Measurements from ENCODE around the gene PGD. TPM values are rescaled to one million over a fixed set of nuclear protein-coding genes. Genes with fewer than 3 reads are reported as not detected.

The PGD gene
- total RNA-seq, 1 donor from 2014 or later: 207 TPM

- no peaks in the 10 kb centered on the region for H3K9me3 Mint-ChIP-seq
- peaks cover 33% of the 10 kb centered on the region for H3K36me3 Mint-ChIP-seq
- DNase-seq (ENCODE audit: low spot score): no peak
- Histone ChIP-seq H3K36me3 (no peaks in the 10 kb centered on the region), H3K79me2 (ENCODE audit: low read depth) (no peaks in the 10 kb centered on the region), H4K20me1 (ENCODE audit: low read depth) (no peaks in the 10 kb centered on the region), H3F3A (ENCODE audit: low read depth) (no peaks in the 10 kb centered on the region), H3K4me1 (no peaks in the 10 kb centered on the region), H3K27me3 (no peaks in the 10 kb centered on the region), H3K9me3 (ENCODE audit: low read depth) (no peaks in the 10 kb centered on the region), H3K27ac (no peak overlapping the region), H3K9ac (no peak overlapping the region), H2AFZ (replicated peaks) (no peak overlapping the region), H3K4me2 (no peak overlapping the region), H3K4me3 (no peak overlapping the region)
- no peaks in the 10 kb centered on the region for H3K4me1 Mint-ChIP-seq
- no peak for TF ChIP-seq EZH2phosphoT487 (IDR thresholded peaks at IDR 0.05)
- TF ChIP-seq EZH2 (IDR thresholded peaks at IDR 0.05): no peak
- TF ChIP-seq CTCF (IDR thresholded peaks at IDR 0.05): no peak
- no peak overlapping the region for H3K27ac Mint-ChIP-seq
- H3K27me3 Mint-ChIP-seq (ENCODE audit: insufficient read depth, low read depth): peaks cover 10% of the 10 kb centered on the region
- H3K4me3 Mint-ChIP-seq: no peak overlapping the region
These were observed 38.8 kb upstream of the PGD start for GRCh38 chr1:10360045-10360444.

- H3K9ac ChIP-seq: no peak overlapping the region
- no peaks in the 10 kb centered on the region for H3K4me1 ChIP-seq
- H3K36me3 ChIP-seq: no peaks in the 10 kb centered on the region
- TF ChIP-seq EZH2 (IDR thresholded peaks at IDR 0.05) (no peak), CTCF (IDR thresholded peaks at IDR 0.05) (no peak), EZH2phosphoT487 (IDR thresholded peaks at IDR 0.05) (no peak)
- no peaks in the 10 kb centered on the region for H3K4me1 Mint-ChIP-seq
- no peaks in the 10 kb centered on the region for H3K9me3 ChIP-seq (ENCODE audit: low read depth)
- peaks cover 37% of the 10 kb centered on the region for H3K36me3 Mint-ChIP-seq
- no peak overlapping the region for H3K4me3 ChIP-seq
- no peaks in the 10 kb centered on the region for H3F3A ChIP-seq (ENCODE audit: low read depth)
- no peak overlapping the region for H3K4me3 Mint-ChIP-seq
- H2AFZ ChIP-seq (replicated peaks): no peak overlapping the region
- no peaks in the 10 kb centered on the region for H3K79me2 ChIP-seq (ENCODE audit: low read depth)
- no peak overlapping the region for H3K27ac ChIP-seq
- no peak overlapping the region for H3K4me2 ChIP-seq
- H4K20me1 ChIP-seq (ENCODE audit: low read depth): no peaks in the 10 kb centered on the region
- no peak for DNase-seq (ENCODE audit: low spot score)
- no peak overlapping the region for H3K27ac Mint-ChIP-seq
- no peaks in the 10 kb centered on the region for H3K27me3 ChIP-seq
- H3K9me3 Mint-ChIP-seq: no peaks in the 10 kb centered on the region
- peaks cover 5% of the 10 kb centered on the region for H3K27me3 Mint-ChIP-seq (ENCODE audit: insufficient read depth, low read depth)
These were observed 37.3 kb upstream of the PGD start for GRCh38 chr1:10361515-10361914.

- H3K36me3 ChIP-seq: peaks cover 8% of the 10 kb centered on the region
- Mint-ChIP-seq H3K36me3 (peaks cover 30% of the 10 kb centered on the region), H3K27ac (no peak overlapping the region)
These were observed 30.7 kb upstream of the PGD start for GRCh38 chr1:10368194-10368593.

More at GRCh38 chr1:10368194-10368593, 30.7 kb upstream of the PGD start:
- no peaks in the 10 kb centered on the region for H3K27me3 Mint-ChIP-seq (ENCODE audit: insufficient read depth, low read depth)
- H3K9me3 Mint-ChIP-seq: no peaks in the 10 kb centered on the region
- H3K4me2 ChIP-seq: no peak overlapping the region
- no peak overlapping the region for H3K9ac ChIP-seq
- DNase-seq (ENCODE audit: low spot score): no peak
- H2AFZ ChIP-seq (replicated peaks): no peak overlapping the region
- H3F3A ChIP-seq (ENCODE audit: low read depth): peaks cover 3% of the 10 kb centered on the region
- no peaks in the 10 kb centered on the region for H3K4me1 Mint-ChIP-seq
- TF ChIP-seq EZH2 (IDR thresholded peaks at IDR 0.05) (no peak), CTCF (IDR thresholded peaks at IDR 0.05) (no peak), EZH2phosphoT487 (IDR thresholded peaks at IDR 0.05) (no peak)
- no peak overlapping the region for H3K27ac ChIP-seq
- H3K4me3 Mint-ChIP-seq: no peak overlapping the region
- no peaks in the 10 kb centered on the region for H3K9me3 ChIP-seq (ENCODE audit: low read depth)
- H3K4me1 ChIP-seq: no peaks in the 10 kb centered on the region
- H4K20me1 ChIP-seq (ENCODE audit: low read depth): no peaks in the 10 kb centered on the region
- no peaks in the 10 kb centered on the region for H3K27me3 ChIP-seq
- H3K4me3 ChIP-seq: no peak overlapping the region
- no peaks in the 10 kb centered on the region for H3K79me2 ChIP-seq (ENCODE audit: low read depth)
